SK-N-SH (cell line): ENCODE results near the gene FGD6.

Experiments
- ELF1 ChIP-seq: IDR thresholded peaks from 2 replicates; pipeline ENCODE4 v1.4.0; 2012
- EP300 ChIP-seq, 2 experiments: IDR thresholded peaks; 2 replicates each; pipeline versions ENCODE4 v1.4.0 to v1.6.1; 2012; ENCODE audit warnings: borderline replicate concordance in 1 of 2, low read depth in 1 of 2, low read length in 1 of 2
- EZH2phosphoT487 ChIP-seq: fragments of 200-600 bp; sonication (generic); IDR thresholded peaks from 2 replicates; pipeline ENCODE4 v1.6.1; 2017; ENCODE audit warnings: low read depth, mixed run types, mild to moderate bottlenecking, antibody characterized with exemption, moderate library complexity, borderline replicate concordance
- RAD21 ChIP-seq: IDR thresholded peaks from 2 replicates; pipeline ENCODE4 v1.6.1; 2012; ENCODE audit warnings: mild to moderate bottlenecking, low read length
- REST ChIP-seq: IDR thresholded peaks from 2 replicates; pipeline ENCODE4 v1.6.1; 2012; ENCODE audit warnings: mild to moderate bottlenecking, low read depth, low read length, moderate library complexity
- RFX5 ChIP-seq: IDR thresholded peaks from 2 replicates; pipeline ENCODE4 v1.6.1; 2012; ENCODE audit warnings: mild to moderate bottlenecking, improper control_type of control experiment, low read length
- SIN3A ChIP-seq: IDR thresholded peaks from 2 replicates; pipeline ENCODE4 v1.6.1; 2012; ENCODE audit warnings: low read depth, mild to moderate bottlenecking, low read length, moderate library complexity, borderline replicate concordance
- TAF1 ChIP-seq: IDR thresholded peaks from 2 replicates; pipeline ENCODE4 v1.6.1; 2012; ENCODE audit warnings: low read depth, mild to moderate bottlenecking, low read length, moderate library complexity, borderline replicate concordance
- TCF12 ChIP-seq: IDR thresholded peaks from 2 replicates; pipeline ENCODE4 v1.4.0; 2012
- TF ChIP-seq, protein P1 (sequence below): fragments of 200-600 bp; sonication (generic); IDR thresholded peaks from 2 replicates; pipeline ENCODE4 v1.6.1; 2017; ENCODE audit warnings: antibody characterized with exemption, mild to moderate bottlenecking, moderate library complexity
- TF ChIP-seq, protein P2 (sequence below): IDR thresholded peaks from 2 replicates; pipeline ENCODE4 v1.4.0; 2012; ENCODE audit warnings: low read depth, borderline replicate concordance
- TF ChIP-seq, protein P3 (sequence below): IDR thresholded peaks from 2 replicates; pipeline ENCODE4 v1.4.0; 2012; ENCODE audit warnings: low read depth, borderline replicate concordance

DNA sequence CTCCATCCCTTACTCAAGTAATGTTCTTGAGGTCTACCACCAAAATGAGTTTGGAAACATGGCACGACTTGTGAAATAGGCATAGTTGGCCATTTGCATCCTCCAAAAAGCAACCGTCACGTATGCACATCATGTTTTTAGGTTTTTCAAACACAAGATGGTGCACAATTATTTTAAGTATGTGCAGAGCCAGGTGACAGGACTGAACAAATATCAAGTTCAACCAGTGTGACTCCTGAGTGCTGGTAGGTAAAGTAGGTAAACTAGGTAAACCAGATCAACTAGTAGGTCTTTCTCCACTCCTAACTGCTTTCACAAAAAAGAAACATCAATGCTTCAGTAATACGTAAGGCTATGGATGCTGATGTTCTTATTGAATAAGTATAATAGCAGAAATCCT, 39.1 kb downstream of the FGD6 start:
- no peak for TF ChIP-seq ELF1
- TF ChIP-seq TAF1, result no peak
- TF ChIP-seq, protein P1, sequence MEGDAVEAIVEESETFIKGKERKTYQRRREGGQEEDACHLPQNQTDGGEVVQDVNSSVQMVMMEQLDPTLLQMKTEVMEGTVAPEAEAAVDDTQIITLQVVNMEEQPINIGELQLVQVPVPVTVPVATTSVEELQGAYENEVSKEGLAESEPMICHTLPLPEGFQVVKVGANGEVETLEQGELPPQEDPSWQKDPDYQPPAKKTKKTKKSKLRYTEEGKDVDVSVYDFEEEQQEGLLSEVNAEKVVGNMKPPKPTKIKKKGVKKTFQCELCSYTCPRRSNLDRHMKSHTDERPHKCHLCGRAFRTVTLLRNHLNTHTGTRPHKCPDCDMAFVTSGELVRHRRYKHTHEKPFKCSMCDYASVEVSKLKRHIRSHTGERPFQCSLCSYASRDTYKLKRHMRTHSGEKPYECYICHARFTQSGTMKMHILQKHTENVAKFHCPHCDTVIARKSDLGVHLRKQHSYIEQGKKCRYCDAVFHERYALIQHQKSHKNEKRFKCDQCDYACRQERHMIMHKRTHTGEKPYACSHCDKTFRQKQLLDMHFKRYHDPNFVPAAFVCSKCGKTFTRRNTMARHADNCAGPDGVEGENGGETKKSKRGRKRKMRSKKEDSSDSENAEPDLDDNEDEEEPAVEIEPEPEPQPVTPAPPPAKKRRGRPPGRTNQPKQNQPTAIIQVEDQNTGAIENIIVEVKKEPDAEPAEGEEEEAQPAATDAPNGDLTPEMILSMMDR, result no peak
- TF ChIP-seq, protein P2, sequence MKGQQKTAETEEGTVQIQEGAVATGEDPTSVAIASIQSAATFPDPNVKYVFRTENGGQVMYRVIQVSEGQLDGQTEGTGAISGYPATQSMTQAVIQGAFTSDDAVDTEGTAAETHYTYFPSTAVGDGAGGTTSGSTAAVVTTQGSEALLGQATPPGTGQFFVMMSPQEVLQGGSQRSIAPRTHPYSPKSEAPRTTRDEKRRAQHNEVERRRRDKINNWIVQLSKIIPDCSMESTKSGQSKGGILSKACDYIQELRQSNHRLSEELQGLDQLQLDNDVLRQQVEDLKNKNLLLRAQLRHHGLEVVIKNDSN, result no peak
- no peak for TF ChIP-seq REST
- no peak for TF ChIP-seq EP300 (IDR thresholded peaks at IDR 0.05; ENCODE audit: borderline replicate concordance in 1 of 2, low read depth in 1 of 2, low read length in 1 of 2)
- TF ChIP-seq RFX5, result no peak
- TF ChIP-seq EZH2phosphoT487, result no peak
- no peak for TF ChIP-seq SIN3A
- TF ChIP-seq, protein P3, sequence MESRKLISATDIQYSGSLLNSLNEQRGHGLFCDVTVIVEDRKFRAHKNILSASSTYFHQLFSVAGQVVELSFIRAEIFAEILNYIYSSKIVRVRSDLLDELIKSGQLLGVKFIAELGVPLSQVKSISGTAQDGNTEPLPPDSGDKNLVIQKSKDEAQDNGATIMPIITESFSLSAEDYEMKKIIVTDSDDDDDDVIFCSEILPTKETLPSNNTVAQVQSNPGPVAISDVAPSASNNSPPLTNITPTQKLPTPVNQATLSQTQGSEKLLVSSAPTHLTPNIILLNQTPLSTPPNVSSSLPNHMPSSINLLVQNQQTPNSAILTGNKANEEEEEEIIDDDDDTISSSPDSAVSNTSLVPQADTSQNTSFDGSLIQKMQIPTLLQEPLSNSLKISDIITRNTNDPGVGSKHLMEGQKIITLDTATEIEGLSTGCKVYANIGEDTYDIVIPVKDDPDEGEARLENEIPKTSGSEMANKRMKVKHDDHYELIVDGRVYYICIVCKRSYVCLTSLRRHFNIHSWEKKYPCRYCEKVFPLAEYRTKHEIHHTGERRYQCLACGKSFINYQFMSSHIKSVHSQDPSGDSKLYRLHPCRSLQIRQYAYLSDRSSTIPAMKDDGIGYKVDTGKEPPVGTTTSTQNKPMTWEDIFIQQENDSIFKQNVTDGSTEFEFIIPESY, result no peak
- no peak for TF ChIP-seq TCF12
- TF ChIP-seq RAD21, result no peak
